SH-SY5Y (cell line): ENCODE data around the gene POLR2F.

ENCODE experiments used
- GATA2 ChIP-seq: IDR thresholded peaks from 2 replicates; pipeline ENCODE4 v1.6.1; 2011; ENCODE audit warnings: mild to moderate bottlenecking, low read depth, low read length
- GATA3 ChIP-seq: IDR thresholded peaks from 2 replicates; pipeline ENCODE4 v1.6.1; 2011; ENCODE audit warnings: low read depth, mild to moderate bottlenecking, low read length, moderate library complexity

The POLR2F gene

DNA sequence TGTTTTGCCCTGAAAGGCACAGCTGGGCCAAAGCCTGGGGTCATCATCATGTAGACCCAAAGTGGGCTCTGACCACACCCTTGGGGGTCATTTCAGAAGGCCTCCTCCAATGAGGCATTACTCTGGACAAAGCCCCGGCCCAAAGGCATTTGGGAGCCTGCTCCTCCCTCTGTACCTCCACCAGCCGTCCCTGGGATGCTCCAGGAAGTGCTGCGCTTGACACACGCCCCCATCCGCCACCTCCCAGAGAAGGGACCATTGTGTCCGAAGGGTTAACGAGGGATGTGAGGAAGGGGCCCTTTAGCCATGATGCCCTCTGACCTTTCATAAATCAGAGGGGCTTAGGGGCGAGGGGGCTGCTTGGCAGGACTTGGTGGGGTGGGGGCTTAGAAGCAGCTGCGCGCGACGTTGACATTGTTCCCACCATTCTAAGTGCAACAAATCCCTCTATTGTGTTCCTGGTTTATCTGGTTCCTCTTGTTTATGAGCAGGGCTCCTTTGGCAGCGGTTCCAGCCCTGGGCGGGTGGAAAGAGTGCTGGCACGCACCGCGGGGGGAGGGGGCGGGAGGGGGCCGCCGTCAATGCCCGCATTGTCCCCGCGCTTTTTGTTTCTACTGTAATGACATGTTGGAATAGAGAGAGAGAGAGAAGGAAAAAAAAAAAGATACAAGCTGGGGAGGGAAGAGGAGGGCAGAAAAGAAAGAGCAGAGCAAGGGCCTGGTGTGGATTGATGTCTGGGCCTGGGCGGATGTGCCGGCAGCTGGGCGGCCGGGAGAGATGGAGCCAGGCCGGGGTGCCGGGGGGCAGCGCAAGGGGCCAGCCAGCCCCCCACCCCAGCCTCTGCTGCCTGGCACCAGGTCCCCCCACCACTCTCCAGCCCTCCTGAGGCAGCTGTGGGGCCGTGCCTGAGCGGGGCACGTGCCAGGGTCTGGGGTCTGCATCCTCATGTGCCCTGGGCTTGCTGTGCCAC is 63.0 kb downstream of the POLR2F start:
- TF ChIP-seq GATA3 (no peak), GATA2 (no peak)

DNA sequence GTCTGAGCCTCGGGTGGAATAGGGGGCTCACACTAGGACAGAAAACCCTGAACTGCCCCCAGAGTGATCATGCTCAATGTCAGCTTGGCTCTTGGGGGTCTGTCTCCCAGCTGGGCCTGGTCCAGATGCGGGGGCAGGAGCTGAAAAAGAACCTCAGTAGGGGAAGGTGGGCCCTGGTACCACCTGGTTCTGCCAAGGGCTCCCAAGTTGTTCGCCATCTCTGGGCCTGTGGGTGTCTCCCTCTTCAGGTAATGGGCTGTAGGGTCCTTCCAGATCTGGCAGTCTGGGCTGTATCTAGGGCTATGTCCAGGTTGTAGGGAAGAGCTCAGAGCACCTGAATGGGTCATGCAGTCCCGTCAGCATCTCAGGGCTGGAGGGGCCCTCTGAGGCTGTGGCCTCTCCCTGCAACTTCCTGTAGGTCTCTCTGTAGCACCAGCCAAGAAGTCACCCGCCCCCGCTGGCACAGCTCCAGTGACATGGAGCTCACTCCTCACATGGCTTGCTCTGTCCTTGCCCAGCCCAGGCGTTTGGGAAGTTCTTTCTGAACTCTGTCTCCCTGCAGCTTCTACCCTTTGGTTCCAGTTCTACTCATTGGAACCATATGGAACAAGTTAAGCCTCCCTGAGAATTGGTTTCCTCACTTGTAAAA is 63.9 kb downstream of the POLR2F start:
- TF ChIP-seq GATA3 (no peak), GATA2 (no peak)

DNA sequence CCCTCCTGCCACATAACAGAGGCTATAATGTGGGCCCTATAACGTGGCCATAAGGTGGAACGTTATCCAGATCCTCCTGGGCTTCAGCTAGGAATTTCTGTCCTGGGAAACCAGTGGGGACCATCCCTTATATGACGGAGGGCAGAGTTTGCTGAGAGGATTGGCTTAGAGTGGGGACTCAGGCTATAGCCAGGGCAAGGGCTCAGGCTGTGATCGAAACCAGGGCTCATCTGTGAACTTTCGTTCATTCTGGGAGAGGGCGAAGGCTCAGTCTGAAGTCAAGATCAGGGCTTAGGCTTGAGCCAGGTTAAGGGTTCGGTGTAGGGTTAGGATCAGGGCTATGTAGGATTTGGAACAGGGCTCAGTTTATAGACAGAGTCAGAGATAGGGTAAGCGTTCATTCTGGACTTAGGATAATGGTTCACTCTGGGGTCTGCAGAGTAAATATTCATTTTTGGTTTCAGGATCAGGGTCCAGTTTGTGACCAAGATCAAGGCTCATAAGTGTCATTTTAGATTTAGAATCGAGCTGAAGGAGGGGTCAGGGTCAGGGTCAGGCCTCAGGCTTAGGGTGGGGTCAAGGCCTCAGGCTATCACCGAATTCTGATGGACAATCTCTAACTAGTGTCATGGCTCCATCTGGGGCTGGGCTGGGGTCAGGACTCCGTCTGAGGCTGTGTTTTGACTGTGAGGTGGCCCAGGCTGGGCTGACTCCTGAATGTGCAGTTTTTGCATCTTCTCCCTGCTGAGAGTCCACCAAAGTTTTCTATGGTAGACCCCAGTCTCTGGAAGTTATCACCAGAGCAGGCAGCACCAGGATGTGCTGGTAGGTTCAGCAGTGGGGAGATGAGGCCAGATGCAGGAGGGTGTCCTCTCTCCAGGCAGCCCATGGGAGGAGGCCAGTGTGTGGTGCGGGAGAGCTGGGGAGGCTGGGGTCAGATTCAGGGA is 64.7 kb downstream of the POLR2F start:
- no peak for TF ChIP-seq GATA2
- TF ChIP-seq GATA3 = no peak
